NCI-H526 treated with DMSO at 0.1 percent for 48 hours (cell line): ENCODE results near the gene GUCY1A1.

Experiments
- DNase-seq: peaks from one replicate; lab custom pipeline; 2025; lab: John Stamatoyannopoulos, UW

Gene GUCY1A1

DNA sequence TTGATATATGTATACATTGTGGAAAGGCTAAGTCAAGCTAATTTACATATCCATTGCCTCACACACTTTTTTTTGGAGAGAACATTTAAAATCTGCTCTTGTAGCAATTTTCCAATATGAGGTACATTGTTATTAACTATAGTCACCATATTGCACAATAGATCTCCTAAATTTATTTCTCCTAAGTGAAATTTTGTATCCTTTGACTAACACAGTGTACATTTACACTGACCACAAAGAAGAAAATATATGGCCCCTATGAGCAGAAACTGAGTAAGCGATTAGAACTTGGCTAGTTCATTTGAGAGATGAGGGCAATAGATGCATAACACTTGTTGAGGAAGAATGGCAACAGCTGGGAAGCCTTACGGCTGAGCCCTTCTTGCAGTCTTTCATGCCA is 71.9 kb downstream of the GUCY1A1 start:
- no peak for DNase-seq

DNA sequence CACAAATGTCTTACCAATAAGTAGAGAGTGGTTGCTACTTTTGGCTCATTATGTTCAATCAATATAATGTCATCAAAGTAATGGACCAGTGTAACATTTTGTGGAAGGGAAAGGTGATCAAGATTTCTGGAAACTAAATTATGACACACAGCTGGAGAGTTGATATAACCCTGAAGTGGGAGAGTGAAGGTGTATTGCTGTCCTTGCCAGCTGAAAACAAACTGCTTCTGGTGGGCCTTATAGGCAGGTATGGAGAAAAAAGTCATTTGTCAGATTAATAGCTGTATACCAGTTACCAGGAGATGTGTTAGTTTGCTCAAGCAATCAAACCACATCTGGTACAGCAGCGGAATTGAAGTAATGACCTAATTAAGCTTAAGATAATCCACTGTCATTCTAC is 74.9 kb downstream of the GUCY1A1 start:
- DNase-seq: no peak

DNA sequence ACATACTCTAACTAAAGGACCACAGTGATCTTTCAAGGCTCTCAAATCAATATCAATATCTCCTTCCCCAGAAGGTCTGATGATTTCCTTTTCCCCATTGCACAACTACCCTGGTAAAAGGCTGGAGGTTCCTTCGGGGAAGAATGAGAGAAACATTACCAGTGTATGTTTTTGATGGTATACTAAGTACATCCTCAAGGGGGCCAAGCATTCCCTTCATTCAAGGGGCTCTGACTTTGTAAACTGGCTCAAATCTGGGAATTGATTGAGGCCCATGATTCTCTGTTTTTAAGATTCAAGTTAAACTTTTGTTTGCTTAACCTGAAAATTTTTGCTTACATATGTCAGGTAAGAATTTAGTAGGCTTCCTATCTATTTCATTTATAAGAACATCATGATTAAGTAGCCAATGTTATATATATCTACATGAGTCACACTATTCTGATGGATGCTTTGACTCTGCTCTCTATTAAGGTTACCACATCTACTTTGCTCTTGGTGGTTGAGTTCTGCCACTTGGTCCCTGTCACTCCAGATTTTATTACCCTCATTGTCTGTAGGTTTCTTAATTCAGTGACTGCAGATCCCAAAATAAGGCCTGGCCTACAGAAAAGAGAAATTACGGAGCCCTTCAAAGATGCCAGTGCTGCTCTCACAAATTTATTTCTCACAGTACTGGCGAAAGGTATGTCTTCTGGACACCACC is 75.8 kb downstream of the GUCY1A1 start:
- DNase-seq: no peak

DNA sequence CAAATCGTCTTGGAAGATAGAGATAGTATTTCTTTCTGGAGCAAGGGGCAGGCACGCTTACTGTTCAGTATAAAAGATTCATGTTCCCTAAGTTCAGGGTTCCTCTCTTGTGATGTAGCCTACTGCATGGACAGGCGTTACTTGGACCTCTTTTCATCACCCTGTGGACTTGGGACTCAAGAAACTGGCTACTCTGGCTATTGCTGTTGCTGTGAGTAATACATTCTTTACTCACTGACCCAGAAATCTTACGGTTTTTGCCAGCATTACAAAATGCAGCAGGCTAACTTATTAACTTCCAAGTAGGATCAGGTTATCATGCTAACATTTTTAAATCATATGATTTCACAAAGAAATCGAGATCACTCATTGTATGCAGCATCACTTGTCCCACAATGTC is 79.3 kb downstream of the GUCY1A1 start:
- no peak for DNase-seq

DNA sequence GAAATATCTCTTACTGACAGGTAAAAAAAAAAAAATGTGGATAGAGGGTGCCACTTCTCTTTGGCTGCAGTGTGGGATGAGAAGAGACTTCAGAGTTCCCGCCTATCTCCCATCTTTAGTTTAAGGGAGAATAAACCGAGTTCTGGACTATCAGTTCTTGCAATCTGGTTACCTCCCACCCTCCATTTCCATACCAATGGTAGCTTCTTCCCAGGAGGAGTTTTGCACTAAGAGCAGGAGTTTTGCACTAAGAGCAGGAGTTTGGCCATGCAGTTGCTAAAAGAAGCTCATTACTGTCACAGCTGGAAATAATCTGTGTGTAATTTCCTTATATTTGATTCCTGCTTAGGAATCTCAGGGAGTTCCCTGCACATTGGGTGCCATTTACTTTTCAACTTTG is 81.4 kb downstream of the GUCY1A1 start:
- DNase-seq: no peak

DNA sequence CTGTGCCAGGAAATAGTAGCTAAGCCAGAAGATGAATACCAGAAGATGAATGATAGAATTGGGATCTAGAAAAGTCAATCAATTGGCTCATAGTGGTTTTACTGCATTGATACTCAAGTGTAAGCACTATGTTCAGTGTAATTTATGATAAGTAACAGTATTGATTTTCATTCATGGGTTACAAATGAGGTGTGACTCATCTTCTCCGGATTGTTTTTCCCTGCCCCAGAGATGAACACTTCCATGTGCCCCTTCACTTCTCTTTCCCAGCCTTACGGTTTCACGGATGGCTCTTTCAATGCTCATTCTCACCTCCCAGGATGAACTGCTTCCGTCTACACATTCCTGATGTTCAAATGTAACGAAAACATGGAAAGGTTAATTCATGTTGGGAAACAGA is 82.4 kb downstream of the GUCY1A1 start:
- no peak for DNase-seq

DNA sequence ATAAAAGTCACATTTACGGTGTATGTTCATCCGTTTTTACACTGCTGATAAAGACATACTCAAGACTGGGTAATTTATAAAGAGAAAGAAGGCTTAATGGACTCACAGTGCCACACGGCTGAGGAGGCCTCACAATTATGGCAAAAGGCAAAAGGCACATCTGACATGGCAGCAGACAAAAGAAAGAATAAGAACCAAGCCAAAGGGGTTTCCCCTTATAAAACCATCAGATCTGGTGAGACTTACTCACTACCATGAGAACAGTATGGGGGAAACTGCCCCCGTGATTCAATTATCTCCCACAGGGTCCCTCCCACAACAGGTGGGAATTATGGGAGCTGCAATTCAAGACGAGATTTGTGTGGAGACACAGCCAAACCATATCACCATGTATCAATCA is 84.9 kb downstream of the GUCY1A1 start:
- no peak for DNase-seq

DNA sequence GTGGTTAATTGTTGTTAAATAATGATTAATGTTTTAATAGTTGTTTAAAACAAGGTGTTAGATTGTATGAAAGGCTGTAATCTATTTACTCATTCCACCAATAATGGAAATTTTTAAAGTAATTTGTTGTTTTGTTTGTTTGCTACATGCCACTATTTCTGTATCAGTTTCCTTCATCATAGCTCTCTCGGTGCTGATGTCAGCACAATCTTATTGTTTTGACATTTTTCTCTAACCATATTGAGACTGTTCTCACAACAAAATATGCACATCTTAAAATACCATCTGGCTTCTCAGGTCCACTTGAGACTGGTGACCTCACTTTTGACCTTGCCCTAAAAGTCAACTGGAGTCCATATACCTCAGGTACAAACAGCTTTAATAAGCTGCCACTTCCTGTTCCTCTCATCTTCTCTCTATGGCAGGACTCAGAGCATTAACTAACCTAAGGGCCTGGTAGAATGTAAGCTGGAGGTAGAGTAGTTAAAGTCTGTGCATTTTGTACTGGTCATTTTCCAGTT is 91.2 kb downstream of the GUCY1A1 start:
- no peak for DNase-seq

DNA sequence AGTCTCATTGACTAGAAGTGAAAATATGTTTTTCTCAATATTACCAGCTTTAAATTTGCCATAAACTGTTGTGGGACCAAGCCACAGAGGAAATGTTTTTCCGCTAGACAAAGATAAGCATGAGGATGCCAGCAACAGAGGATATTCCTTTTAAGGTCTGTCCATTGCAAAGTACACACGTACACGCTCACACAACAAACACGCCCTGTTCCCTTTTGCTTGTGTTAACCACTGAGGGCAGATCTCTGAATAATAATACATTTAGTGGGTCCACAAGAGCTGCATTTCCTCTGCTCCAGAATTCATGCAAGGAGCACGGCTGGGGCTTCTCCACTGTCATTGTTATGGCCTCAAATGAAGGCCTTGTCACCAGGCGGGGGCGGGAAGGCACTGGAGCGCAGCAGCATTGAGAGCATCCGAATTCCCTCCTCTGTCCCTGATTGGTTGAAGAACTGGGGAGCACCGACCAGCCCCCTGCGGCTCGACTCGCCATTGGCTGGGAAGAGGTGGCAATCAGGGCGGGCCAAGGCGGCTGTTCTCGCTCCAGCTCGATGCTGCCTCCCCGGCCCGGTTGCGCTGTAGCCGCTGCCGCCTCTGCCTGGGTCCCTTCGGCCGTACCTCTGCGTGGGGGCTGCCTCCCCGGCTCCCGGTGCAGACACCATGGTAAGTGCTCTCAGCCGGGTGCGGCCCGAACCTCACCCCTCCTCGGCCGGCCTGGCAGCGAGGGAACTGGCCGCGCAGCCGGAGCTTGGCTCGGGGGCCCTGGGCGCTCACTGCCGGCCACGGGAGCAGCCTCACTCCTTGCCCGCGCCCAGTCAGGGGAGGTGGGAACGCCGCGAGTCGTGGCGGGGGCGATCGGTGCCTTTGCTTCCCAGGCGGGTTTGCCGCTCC is 92.1 kb downstream of the GUCY1A1 start, which contains the start of gene GUCY1B1:
GUCY1B1 (plus strand) TSS at position 541 of the 891 bp plus-strand sequence; CDS start at position 661, 120 bp downstream.
- no peak for DNase-seq

DNA sequence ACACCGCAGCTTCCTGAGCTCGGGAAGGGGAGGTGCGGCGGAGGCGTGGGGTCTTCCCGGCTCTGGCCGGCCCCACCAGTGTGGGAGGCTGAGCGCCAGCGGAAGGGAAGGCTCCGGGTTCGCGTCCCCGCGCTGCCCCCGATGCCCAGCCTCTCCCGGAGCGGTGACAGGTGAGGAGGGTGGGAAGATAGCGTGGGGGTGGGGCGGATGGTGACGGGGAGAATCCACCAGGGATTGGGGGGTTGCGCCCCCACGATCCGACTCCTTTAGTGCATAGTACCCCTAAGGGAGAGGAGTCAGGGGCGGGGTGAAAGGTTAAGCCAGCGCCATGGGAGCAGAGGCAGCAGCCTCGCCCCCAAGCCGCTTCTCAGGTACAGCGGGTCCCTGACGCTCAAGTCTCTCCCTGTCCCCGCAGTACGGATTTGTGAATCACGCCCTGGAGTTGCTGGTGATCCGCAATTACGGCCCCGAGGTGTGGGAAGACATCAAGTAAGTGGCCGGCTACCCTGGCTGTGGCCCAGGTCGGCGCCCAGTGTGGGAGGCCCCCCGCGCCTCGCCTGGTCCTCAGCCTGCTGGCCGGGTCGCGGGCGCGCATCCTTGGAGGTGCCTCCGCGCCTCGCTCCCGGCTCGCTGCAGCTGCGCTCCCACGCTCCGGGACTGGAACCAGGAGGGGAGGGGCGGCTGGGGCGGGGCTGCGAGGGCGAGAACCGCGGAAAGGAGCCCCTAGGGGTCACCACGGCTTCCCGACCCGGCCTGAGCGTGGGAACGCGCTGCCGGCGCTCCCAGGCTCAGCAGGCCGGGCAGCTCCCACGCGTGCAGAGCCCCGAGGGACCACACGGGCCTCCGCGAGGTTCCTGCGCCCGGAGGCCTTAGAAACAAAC is 93.0 kb downstream of the GUCY1A1 start:
- DNase-seq: no peak

DNA sequence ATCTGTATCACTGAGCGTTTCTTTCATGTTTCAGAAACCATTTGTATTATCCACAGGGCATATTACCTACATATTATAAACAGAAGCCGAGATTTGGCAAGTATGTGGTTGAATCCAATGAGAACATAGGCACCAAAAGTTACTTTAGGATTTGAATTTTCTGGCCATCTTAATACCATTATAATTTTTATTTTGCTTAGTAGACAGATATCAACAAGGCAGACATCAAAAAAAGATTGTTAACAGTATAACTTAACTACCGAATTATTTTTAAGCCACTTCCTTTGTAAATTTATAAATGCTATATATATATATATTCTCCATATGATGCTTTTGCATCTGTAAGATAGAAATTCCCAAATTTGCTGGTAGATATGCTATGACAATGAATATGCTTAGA is 94.4 kb downstream of the GUCY1A1 start:
- DNase-seq: no peak

DNA sequence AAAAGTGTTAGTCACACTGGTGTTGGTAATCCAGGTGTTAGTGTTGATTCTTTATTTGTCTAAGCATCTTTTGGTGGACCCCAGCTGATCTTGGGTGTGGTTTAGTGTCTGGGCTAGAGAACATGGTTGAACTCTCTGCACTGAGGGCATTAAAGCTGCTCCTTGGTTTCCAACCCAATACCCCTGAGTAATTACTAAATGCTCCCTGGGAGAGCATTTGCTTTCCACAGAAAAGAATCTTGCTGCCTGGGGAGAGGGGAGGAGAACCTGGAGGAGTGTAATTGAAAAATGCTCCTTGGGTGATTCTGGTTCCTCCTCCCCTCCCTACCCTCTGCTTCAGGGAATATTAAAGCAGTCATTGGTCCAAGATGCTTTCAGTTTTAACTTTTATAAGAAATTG is 95.3 kb downstream of the GUCY1A1 start:
- no peak for DNase-seq

DNA sequence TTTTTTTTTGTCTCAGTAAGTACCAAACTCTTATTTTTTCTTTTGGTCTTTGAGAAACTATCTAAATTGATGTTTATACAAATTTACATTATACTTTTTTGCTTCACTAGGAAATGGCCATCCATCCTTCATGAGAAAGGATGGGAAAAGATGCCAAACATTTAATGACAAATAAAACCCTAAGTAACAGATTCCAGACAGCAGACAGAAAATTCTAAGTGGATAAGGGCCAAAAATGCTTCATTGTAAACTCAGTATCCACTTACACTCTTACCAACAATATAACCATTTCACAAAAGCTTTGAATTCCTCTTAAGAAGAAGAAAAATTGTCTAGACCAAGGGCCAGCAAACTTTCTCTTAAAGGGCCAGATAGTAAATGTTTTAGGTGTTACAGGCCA is 95.7 kb downstream of the GUCY1A1 start:
- DNase-seq: no peak

DNA sequence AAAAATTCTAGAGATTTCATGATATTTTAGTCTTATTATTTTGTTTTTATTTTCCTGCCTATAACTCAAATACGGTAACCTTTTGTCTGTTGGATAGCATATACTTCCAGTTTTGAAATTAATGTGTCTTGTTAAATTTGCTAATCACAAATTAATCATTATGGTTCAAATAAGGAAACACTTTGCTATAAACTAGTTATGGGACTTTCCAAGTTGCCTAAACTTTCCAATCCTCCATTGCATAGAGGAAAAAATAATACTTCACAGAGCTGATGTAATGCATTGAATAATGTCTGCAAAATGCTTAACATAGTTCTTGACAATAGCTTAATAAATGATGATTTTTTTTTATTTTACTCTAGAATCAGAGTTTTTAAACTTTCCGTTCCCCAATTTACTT is 96.9 kb downstream of the GUCY1A1 start:
- DNase-seq: no peak

DNA sequence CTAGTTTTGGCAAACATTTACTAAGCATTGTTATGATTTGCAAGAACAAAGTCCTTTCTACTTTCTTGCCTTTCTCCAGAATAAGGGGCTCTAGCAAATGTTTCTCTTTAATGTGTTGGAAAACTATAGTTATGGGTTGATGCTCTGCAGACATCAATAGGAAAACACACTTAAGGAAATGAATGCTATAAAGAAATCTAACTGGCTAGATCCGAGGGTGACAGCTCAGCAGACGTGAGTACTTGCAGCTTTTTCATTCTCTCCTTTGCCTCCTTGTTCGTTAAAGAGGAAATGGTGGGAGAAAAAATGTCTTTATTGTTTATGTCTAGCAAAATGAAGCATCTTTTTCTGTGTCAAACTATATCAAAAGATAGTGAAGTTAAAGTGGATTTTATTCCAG is 98.5 kb downstream of the GUCY1A1 start:
- DNase-seq: no peak

DNA sequence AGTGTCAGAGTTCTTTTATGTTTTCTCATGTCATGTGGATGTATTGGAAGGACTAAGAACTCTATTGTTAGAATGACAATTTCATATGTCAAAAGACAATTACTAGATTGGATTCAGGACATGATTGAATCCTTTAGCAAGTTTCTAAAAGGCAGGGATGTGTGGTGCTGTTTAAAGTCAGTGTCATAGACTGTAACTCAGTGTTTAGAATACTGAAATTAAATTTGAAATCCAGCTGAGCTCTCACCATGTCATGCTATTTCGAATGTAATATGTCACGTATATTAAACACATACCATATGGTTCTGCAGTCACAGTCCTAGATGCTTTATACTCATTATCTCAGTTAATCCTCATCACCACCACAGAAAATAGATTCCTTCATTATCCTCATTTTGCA is 100.0 kb downstream of the GUCY1A1 start:
- no peak for DNase-seq

DNA sequence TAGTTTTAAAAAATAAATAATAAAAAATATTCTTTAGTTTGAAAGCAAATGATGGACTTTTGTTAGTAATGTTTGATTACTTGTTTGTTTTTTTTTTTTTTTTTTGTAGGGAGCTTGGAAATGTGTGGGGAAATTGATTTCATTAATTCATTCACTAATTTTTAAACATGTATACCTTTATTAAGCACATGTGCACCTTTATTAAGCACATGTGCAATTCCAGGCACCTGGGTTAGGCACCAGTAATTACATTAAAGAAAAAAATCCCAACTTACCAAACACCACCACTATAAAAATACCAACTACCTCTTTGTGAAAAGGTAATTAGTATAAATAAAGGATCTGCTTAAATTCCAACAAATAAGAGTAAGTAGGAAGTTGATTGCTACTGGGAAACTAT is 101.7 kb downstream of the GUCY1A1 start:
- no peak for DNase-seq

DNA sequence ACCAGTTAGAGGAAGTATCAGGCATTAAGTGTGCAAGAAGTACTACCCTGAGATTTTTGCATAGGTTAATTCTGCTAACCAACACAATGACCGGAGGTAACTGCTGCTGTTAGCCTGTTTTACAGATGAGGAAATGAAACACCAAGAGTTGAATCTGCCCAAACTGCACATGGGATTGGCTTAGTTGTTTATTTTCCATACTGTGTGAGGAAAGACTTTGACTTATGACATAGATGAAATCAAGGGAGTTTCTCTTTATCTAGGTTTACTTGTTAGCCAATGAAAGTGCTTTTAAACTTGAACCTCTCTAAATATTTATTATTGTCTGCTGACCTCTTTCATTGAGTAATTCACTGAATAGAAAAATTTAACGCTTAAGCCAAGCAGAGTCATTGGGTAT is 102.4 kb downstream of the GUCY1A1 start:
- DNase-seq: no peak

DNA sequence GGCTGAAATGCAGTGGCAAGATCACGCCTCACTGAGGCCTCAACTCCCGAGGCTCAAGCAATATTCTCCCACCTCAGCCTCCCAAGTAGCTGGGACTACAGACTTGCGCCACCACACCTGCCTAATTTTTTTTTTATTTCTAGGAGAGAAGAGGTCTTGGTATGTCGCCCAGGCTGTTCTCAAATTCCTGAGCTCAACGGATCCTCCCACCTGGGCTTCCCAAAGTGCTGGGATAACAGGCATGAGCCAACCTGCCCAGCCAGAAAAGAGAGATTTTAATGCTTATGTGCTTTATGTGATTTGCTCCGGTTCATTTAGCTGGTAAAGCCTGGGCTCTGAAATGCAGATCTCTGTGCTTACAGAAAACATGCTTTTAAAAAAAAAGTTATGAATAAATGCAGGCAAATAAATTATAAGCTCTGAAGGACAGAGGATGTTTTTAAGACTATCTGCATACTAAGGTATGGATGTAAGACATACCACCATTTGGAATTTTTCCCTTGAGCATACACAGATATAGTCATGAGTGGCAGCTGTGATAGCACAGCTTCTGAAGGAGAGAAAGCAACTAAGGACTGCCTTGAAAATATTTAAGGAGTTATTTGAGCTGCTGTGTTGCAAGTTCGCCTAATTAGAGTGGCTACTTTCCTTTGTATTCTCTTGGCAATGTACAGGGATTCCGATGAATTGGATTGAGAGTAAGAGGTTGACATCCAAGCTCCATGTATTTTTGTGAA is 106.0 kb downstream of the GUCY1A1 start:
- no peak for DNase-seq

DNA sequence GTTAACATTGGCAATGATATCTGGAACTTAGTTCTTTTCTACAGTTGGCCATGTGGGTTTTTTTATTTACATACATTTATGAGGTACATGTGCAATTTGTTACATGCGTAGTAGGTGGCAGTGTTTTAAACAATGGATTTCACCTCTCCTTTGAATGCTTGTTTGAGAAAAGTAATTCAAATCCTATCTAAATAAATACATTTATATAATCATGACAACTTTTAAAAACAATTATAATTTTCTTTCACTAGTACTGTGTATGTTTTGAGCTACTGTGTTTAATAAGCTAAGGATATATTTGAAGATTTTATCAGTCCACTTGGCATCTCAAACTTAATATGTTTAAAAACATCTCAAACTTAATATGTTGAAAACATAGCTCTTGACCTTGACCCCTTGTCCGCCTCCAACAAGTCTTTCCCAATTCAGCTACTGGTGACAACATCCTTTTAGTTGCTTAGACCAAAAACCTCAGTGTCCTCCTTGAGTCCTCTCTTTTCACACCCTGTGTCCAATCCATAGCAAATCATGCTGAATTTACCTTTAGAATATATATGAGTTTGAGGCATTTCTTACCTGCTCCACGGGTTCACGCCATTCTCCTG is 106.7 kb downstream of the GUCY1A1 start:
- DNase-seq: no peak

DNA sequence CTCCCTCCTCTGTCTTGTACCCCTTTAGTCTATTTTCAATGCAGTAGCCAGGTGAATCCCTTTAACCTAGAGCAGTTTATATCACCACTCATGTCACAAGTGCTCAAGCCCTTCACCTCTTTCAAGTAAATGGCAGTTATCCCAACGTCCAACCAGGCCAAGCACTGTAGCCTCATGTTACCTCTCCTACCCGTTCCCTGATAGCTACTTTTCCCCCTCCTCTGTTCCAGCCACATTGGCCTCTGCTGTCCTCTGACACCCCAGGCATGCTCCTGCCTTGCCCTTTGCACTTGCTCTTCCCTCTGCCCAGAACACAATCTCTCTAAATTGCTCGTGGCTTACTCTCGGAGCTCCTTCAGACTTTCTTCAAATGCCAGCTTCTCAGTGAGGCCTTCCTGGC is 107.4 kb downstream of the GUCY1A1 start:
- no peak for DNase-seq
